DMS 273 (cell line): Measurements from ENCODE around the gene HTRA2.
"Not testable (repeated sequence)": the region's sequence is repeated elsewhere in the genome, so short reads cannot be mapped to it uniquely, and the experiment has no call there.

Experiments used
- DNase-seq: peaks from one replicate; lab custom pipeline; 2025; ENCODE audit not compliant: unreplicated experiment; lab: John Stamatoyannopoulos, UW

The HTRA2 gene

DNA sequence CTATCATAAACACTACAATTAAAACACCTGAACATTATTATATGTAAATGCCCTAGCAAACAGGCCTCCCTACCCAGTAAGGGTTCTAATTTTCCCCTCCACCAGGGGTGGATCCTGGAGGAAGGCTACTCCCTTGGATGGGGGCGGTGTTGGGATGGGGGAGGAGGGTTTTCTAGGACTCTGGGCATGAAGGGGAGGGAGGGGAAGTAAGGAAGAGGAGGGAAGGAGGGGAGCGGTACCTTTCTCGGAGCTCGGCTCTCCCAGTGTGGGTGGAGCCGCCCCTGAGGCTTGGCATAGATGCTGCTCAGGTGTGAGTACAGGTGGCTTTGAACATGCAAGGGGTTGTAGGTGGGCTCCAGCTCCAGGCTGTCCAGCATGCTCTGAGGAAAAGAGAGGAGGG is 30.2 kb downstream of the HTRA2 start:
- DNase-seq: no peak

GRCh38 chr2:74560591-74560990 is 30.9 kb downstream of the HTRA2 start:
- no peak for DNase-seq

- not testable (repeated sequence) for DNase-seq
Measured at GRCh38 chr2:74561022-74561421, 31.3 kb downstream of the HTRA2 start.

DNA sequence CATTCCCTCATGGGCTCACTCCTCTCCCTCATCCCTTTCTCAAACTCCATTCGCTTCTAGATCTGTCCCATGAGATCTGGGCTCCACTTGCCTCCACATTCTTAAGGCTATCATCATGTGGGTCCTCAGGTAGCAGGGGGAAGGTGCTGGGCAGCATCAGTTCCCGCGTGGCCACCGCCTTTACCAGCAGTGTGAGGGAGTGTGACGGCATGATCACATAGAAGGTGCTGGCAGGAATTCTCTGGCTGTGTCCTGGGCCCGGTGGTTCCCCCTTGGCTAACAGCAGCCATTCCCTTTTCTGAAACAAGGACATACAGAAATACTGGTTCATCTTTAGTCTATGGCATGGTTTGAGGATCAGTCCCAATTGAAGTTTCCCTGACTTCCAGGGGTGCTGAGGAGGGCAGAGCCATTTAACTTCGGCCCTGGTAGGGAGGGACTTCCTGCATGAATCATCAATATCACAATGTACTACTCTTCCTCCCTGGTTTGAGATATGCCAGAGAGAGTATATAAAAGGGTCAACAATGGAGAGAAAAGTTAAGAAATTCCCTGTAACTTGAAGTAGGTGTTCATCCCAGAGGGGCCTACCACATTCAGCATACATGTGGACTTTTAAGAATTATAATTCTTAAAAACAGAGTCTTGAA is 32.5 kb downstream of the HTRA2 start:
- DNase-seq: no peak

DNA sequence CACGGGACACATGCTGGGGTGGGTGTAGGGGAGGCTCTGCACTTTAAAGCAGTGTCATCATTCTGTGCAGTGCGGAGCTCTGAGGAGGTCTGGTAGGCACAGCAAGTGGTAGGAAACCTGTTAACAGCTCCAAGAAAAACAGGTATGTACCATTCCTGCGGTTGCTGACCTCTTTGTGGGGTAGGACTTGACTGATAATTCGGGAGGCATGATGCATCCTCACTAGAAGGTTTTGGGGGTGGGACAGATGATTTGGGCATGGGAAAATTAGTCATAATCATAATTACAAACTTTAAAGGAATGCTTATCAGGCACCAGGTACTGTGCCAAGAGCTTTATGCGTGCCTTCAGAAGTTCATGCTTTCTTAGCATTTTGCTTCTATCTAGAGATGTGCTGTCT is 34.5 kb downstream of the HTRA2 start:
- no peak for DNase-seq

- no peak for DNase-seq
Measured at GRCh38 chr2:74566076-74566753, 36.5 kb downstream of the HTRA2 start.

DNA sequence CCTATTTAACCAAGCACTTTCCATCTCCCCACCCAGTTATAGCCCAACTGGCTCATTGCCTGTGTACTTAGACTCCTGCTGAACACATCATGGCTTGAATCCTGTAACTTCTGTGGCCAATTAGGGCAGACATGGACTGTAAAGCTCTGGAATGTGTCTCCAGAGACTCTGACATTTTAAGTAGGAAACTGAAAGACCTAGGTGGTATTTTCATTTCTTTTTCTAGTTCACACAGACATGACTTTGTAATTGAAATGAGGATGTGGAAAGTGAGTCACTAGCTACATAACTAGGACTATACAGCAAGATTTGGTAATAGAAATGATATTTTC is 37.0 kb downstream of the HTRA2 start:
- DNase-seq: no peak

DNA sequence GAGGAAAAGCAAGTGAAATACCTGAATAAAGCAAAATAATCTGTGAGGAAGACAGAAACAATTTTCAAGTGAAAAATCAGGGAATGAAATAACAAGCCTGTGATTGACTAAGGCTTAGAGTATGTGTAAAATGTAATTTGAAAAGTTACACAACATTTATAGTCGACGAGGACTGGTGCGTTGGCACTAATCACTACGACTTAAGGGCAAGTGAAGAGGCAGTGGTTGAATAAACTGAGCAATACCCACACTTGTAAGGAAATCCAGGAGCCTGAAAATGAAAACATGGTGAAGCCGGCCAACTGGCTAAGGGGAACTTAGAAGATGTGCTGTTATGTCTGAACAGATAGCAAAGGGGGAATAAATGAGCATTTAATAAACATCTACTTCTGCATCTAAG is 38.1 kb downstream of the HTRA2 start:
- DNase-seq: no peak

DNA sequence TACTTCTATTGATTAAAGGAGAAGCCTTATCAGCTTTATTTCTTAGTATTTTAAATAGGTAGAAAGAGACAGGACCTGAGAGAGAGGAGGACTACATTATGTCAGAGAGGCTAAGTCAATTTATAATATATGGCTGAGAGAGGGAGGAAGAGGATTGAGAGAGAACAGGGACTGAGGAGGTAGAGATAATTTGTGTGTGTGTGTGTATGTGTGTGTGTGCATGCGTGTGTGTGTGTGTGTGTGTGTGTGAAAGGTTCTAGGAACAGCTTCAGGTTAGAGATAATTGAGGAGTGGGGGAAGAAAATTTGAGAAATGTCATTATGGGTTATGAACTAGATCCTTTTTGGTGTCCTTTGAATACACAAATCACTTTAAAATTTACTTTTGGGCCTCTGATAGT is 40.0 kb downstream of the HTRA2 start:
- no peak for DNase-seq

- no peak for DNase-seq
Measured at GRCh38 chr2:74571058-74571457, 41.3 kb downstream of the HTRA2 start.

- DNase-seq: no peak
Measured at GRCh38 chr2:74572178-74572925, 42.6 kb downstream of the HTRA2 start.

GRCh38 chr2:74573747-74574562 is 44.2 kb downstream of the HTRA2 start:
- DNase-seq: no peak

DNA sequence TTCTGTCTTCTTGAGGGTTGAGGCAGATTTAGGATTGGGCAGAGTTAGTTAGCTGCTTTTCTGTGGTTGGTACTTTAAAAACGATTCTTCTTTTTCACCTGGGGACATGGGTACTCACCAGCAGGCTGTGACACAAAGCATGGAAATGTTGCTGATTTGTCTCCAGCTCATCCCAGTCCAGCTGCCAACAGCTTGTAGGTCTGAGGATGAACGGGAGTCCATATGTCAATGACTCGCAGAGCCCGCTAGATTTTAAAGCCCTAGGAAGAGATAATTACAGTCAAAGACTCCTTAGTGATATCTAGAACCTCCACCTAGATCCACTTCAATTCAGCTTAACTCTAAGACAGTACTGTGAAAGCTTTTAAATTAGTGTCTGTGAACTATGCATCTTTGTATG is 45.6 kb downstream of the HTRA2 start:
- peak; percentile 57 for DNase-seq

GRCh38 chr2:74576211-74576862 is 46.6 kb downstream of the HTRA2 start:
- DNase-seq: peak; percentile 62

GRCh38 chr2:74576863-74577229 is 47.1 kb downstream of the HTRA2 start:
- peak; percentile 62 for DNase-seq

- DNase-seq: peak; percentile 80
Measured at GRCh38 chr2:74577448-74577847, 47.7 kb downstream of the HTRA2 start.

- no peak for DNase-seq
Measured at GRCh38 chr2:74578408-74578807, 48.7 kb downstream of the HTRA2 start.

DNA sequence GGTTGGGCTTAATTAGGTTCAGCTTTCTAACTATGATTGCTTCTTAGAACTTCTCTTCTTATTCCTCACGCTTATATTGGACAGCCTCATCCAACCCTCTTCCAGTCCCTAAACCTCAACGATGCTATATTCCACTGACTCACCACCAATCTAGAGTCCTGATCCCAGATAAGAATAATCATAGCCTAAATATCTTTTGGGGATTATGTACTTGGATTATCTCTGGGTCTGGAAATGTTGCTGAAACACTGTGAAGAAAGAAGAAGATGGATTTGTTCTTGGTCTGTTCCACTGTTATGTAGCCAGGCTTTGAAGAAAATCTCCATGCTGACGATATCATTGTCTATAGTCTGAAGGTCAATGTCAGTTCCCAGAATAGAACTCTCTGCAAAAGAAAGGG is 51.7 kb downstream of the HTRA2 start:
- no peak for DNase-seq

GRCh38 chr2:74582184-74582583 is 52.5 kb downstream of the HTRA2 start:
- no peak for DNase-seq
